ENCODE data around the gene ARHGAP28.

DNA sequence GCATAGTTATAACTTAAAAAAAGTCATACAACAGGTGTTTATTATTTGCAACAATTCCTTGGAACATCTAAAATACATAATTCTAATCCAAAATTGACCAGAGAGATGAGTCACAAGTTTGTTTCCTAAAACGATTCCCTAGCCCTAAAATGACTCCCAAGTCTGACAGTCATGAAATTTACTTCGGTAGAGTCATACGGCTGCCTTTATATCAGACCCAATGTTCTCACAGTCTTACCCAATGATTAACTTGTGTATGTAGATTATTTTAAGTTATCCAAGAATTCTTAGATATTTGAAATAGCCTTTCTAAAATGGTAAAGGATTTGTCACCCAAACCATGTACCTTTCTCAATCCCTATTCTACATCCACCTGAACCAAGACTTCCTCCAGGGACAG is 213.2 kb downstream of the ARHGAP28 start:
- TF ChIP-seq, protein P1, sequence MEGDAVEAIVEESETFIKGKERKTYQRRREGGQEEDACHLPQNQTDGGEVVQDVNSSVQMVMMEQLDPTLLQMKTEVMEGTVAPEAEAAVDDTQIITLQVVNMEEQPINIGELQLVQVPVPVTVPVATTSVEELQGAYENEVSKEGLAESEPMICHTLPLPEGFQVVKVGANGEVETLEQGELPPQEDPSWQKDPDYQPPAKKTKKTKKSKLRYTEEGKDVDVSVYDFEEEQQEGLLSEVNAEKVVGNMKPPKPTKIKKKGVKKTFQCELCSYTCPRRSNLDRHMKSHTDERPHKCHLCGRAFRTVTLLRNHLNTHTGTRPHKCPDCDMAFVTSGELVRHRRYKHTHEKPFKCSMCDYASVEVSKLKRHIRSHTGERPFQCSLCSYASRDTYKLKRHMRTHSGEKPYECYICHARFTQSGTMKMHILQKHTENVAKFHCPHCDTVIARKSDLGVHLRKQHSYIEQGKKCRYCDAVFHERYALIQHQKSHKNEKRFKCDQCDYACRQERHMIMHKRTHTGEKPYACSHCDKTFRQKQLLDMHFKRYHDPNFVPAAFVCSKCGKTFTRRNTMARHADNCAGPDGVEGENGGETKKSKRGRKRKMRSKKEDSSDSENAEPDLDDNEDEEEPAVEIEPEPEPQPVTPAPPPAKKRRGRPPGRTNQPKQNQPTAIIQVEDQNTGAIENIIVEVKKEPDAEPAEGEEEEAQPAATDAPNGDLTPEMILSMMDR (IDR thresholded peaks at IDR 0.05 in 2 of 3, conservative IDR thresholded peaks at IDR 0.05 in 1 of 3; ENCODE audit: control insufficient read depth in 2 of 3, extremely low read depth in 1 of 3, insufficient read depth in 1 of 3, low read depth in 3 of 3, low read length in 3 of 3), result no peak
- TF ChIP-seq KDM1A (IDR thresholded peaks at IDR 0.05; ENCODE audit: borderline replicate concordance) (no peak), POLR2A (IDR thresholded peaks at IDR 0.05; ENCODE audit: low read depth, low read length) (no peak), NRF1 (conservative IDR thresholded peaks at IDR 0.05; ENCODE audit: low read depth, low read length) (no peak), ZNF384 (IDR thresholded peaks at IDR 0.05; ENCODE audit: borderline replicate concordance, low read depth, low read length) (no peak), POLR2AphosphoS5 (IDR thresholded peaks at IDR 0.05; ENCODE audit: low read length) (no peak), ESRRA (IDR thresholded peaks at IDR 0.05; ENCODE audit: low read length) (no peak), TCF12 (IDR thresholded peaks at IDR 0.05; ENCODE audit: low read depth, low read length) (no peak), JUND (IDR thresholded peaks at IDR 0.05; ENCODE audit: low read depth, low read length) (no peak), TAF1 (IDR thresholded peaks at IDR 0.05; ENCODE audit: borderline replicate concordance, low read depth, low read length) (no peak), ETV6 (conservative IDR thresholded peaks at IDR 0.05 in 1 of 2, IDR thresholded peaks at IDR 0.05 in 1 of 2; ENCODE audit: borderline replicate concordance in 1 of 2, low read depth in 1 of 2) (no peak), MXI1 (IDR thresholded peaks at IDR 0.05; ENCODE audit: low read depth, low read length) (no peak)
- TF ChIP-seq, protein P2, sequence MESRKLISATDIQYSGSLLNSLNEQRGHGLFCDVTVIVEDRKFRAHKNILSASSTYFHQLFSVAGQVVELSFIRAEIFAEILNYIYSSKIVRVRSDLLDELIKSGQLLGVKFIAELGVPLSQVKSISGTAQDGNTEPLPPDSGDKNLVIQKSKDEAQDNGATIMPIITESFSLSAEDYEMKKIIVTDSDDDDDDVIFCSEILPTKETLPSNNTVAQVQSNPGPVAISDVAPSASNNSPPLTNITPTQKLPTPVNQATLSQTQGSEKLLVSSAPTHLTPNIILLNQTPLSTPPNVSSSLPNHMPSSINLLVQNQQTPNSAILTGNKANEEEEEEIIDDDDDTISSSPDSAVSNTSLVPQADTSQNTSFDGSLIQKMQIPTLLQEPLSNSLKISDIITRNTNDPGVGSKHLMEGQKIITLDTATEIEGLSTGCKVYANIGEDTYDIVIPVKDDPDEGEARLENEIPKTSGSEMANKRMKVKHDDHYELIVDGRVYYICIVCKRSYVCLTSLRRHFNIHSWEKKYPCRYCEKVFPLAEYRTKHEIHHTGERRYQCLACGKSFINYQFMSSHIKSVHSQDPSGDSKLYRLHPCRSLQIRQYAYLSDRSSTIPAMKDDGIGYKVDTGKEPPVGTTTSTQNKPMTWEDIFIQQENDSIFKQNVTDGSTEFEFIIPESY (IDR thresholded peaks at IDR 0.05), result no peak
